ENCODE results near the gene COL26A1. TPM values are rescaled to one million over a fixed set of nuclear protein-coding genes. Genes with fewer than 3 reads are reported as not detected.
A peak's percentile ranks its signal among the peaks of the same experiment; 100 is the strongest.
"Not testable (repeated sequence)": the region's sequence is repeated elsewhere in the genome, so short reads cannot be mapped to it uniquely, and the experiment has no call there.

COL26A1 gene
- total RNA-seq, 1 donor from 2014 or later: 2.2 TPM

- DNase-seq (ENCODE audit: low read depth): no peak
Observed at GRCh38 chr7:101553771-101554445, 191.2 kb downstream of the COL26A1 start.

GRCh38 chr7:101554584-101555268 lies 192.1 kb downstream of the COL26A1 start:
- DNase-seq (ENCODE audit: low read depth): no peak

- DNase-seq (ENCODE audit: low read depth): no peak
Observed at GRCh38 chr7:101555269-101555920, 192.7 kb downstream of the COL26A1 start.

GRCh38 chr7:101555921-101556275 lies 193.2 kb downstream of the COL26A1 start:
- no peak for DNase-seq (ENCODE audit: low read depth)

GRCh38 chr7:101556453-101556968 lies 193.8 kb downstream of the COL26A1 start:
- no peak for DNase-seq (ENCODE audit: low read depth)

- no peak for DNase-seq (ENCODE audit: low read depth)
Observed at GRCh38 chr7:101557421-101557820, 194.7 kb downstream of the COL26A1 start.

GRCh38 chr7:101557978-101558741 lies 195.5 kb downstream of the COL26A1 start:
- DNase-seq (ENCODE audit: low read depth): no peak

- no peak for DNase-seq (ENCODE audit: low read depth)
Observed at GRCh38 chr7:101558742-101559325, 196.2 kb downstream of the COL26A1 start.

- no peak for DNase-seq (ENCODE audit: low read depth)
Observed at GRCh38 chr7:101559586-101559985, 196.9 kb downstream of the COL26A1 start.

- DNase-seq (ENCODE audit: low read depth): not testable (repeated sequence)
Observed at GRCh38 chr7:101560021-101560420, 197.3 kb downstream of the COL26A1 start.

- no peak for DNase-seq (ENCODE audit: low read depth)
Observed at GRCh38 chr7:101560856-101561255, 198.2 kb downstream of the COL26A1 start.

GRCh38 chr7:101561293-101561692 lies 198.6 kb downstream of the COL26A1 start:
- DNase-seq (ENCODE audit: low read depth): not testable (repeated sequence)

GRCh38 chr7:101562531-101563197 lies 200.0 kb downstream of the COL26A1 start:
- no peak for DNase-seq (ENCODE audit: low read depth)

GRCh38 chr7:101563198-101563901 lies 200.7 kb downstream of the COL26A1 start:
- no peak for DNase-seq (ENCODE audit: low read depth)

GRCh38 chr7:101563943-101564777 lies 201.5 kb downstream of the COL26A1 start:
- DNase-seq (ENCODE audit: low read depth): no peak

- DNase-seq (ENCODE audit: low read depth): peak; percentile 22
Observed at GRCh38 chr7:101564778-101565211, 202.1 kb downstream of the COL26A1 start.

- DNase-seq (ENCODE audit: low read depth): no peak
Observed at GRCh38 chr7:101565601-101566209, 203.0 kb downstream of the COL26A1 start.

- DNase-seq (ENCODE audit: low read depth): no peak
Observed at GRCh38 chr7:101567230-101567629, 204.6 kb downstream of the COL26A1 start.

GRCh38 chr7:101572156-101572555 lies 209.5 kb downstream of the COL26A1 start:
- DNase-seq (ENCODE audit: low read depth): no peak
